IPS-15b (cell line): Measurements from ENCODE around the gene GLDC.

Source experiments
- H3K27me3 ChIP-seq: one replicate; pipeline ENCODE4 v1.6.1; 2013; ENCODE audit warnings: low read length; ENCODE audit not compliant: control insufficient read depth, insufficient read depth
- H3K36me3 ChIP-seq: one replicate; pipeline ENCODE4 v1.6.1; 2013; ENCODE audit warnings: low read length; ENCODE audit not compliant: control insufficient read depth, insufficient read depth
- H3K4me1 ChIP-seq: one replicate; pipeline ENCODE4 v1.6.1; 2013; ENCODE audit warnings: mild to moderate bottlenecking, low read length; ENCODE audit not compliant: control insufficient read depth, insufficient read depth
- H3K4me3 ChIP-seq: one replicate; pipeline ENCODE4 v1.5.1; 2013; ENCODE audit warnings: low read depth, low read length
- H3K9ac ChIP-seq: one replicate; pipeline ENCODE4 v1.6.1; 2013; ENCODE audit warnings: low read depth, mild to moderate bottlenecking, low read length
- H3K9me3 ChIP-seq: one replicate; pipeline ENCODE4 v1.6.1; 2013; ENCODE audit warnings: mild to moderate bottlenecking, low read length; ENCODE audit not compliant: control insufficient read depth, insufficient read depth

The GLDC gene

DNA sequence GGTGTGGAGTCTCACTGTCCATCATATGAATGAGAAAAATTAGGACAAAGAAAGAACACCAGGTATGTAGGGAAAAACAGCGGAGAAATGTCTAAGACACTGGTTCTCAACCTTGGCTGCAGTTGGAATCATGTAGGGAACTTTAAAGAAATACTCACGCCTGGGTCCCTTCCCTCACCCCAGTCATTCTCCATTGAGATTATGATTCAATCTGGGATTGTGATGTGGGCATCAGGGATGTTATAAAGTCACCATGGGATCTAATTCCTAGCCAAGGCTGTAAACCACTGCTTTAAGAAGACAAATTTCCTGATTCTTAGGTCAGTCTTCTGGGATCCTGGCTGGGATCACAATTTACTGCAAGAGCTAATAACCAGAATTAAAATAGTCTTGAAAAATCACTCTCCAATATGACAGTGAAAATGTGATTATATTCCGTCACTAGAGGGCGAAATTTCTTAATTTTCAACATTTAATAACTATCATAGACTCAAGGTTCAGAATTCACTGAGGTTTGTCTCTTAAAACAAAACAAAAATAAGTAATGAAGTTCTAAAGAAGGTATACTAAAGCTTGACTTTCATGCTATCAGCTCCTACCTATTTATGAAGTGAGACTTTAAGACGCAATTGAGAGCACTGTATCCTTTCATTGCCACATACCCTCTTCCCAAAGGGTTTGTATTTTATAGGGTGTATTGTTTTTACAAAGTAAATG is 60.5 kb downstream of the GLDC start:
- no peaks in the 10 kb centered on the region for H3K27me3 ChIP-seq
- peaks cover 6% of the 10 kb centered on the region for H3K36me3 ChIP-seq
- no peak overlapping the region for H3K4me3 ChIP-seq
- H3K9ac ChIP-seq, result no peak overlapping the region
- H3K4me1 ChIP-seq, result no peaks in the 10 kb centered on the region
- no peaks in the 10 kb centered on the region for H3K9me3 ChIP-seq

GRCh38 chr9:6581253-6581652 is 64.3 kb downstream of the GLDC start:
- Histone ChIP-seq H3K4me3 (no peak overlapping the region), H3K27me3 (no peaks in the 10 kb centered on the region), H3K36me3 (no peaks in the 10 kb centered on the region), H3K9me3 (no peaks in the 10 kb centered on the region), H3K9ac (no peak overlapping the region), H3K4me1 (no peaks in the 10 kb centered on the region)

GRCh38 chr9:6579613-6580012 is 65.9 kb downstream of the GLDC start:
- H3K9me3 ChIP-seq, result no peaks in the 10 kb centered on the region
- no peaks in the 10 kb centered on the region for H3K27me3 ChIP-seq
- no peak overlapping the region for H3K4me3 ChIP-seq
- no peaks in the 10 kb centered on the region for H3K36me3 ChIP-seq
- no peak overlapping the region for H3K9ac ChIP-seq
- peaks cover 3% of the 10 kb centered on the region for H3K4me1 ChIP-seq

- Histone ChIP-seq H3K27me3 (no peaks in the 10 kb centered on the region), H3K4me1 (peaks cover 3% of the 10 kb centered on the region), H3K4me3 (no peak overlapping the region)
These were observed 68.5 kb downstream of the GLDC start for GRCh38 chr9:6576987-6577386.

DNA sequence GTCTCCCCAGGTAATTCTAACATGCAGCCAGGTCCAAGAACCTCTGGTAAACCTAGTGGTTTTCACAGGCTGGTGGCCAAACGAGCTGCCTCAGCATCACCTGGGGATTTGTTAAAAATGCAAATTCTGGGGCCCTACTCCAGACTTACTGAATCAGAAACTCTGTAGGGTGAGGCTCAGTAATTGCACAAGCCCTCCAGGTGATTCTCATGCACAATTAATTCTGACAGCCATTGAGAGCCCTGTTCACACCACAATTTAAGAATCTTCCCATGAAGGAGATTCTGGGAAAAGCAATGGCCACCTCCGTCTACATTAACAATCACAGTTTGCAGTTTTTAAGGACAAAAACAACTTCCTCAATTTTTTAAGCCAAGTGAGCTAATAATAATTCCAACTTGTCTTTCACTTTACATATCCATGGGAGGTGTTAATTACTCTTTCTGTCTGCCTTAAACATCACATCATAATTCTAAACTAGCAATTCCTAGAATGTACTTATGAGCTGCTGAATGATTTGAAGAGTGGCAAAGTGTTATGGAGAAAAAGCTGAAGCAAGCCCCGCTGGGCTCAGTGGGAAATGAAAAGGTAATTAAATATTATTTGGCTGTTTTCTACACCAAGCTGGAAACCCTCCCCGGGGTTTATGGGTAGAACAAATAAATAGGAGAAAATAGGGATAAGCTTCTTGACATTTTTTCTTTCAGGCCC is 70.0 kb downstream of the GLDC start:
- no peak overlapping the region for H3K4me3 ChIP-seq
- H3K27me3 ChIP-seq, result no peaks in the 10 kb centered on the region

More at GRCh38 chr9:6576987-6577386, 68.5 kb downstream of the GLDC start:
- Histone ChIP-seq H3K9ac (no peak overlapping the region), H3K9me3 (no peaks in the 10 kb centered on the region), H3K36me3 (no peaks in the 10 kb centered on the region)

DNA sequence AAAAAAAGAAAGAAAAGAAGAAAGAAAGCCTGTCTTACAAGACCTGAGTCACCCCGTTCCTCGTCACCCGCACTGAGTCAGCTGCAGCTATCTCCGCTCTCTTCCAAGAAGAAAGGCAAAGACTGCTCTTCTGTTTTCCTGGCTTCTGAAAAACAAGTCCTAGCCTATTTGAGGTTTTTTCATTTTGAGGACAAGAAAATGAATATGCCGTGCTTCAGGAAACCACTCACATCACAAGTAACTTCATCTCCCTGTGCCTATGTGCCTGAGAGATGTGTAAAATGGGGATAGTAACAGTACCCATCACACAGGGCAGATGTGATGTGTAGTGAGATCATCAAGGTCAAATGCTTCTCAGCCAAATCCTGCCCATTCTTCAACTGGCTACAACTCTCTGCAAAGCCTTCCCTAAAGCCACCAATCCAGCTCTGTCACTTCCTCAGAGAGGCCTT is 78.4 kb downstream of the GLDC start:
- no peak overlapping the region for H3K9ac ChIP-seq
- no peak overlapping the region for H3K4me3 ChIP-seq
- no peaks in the 10 kb centered on the region for H3K27me3 ChIP-seq
- H3K36me3 ChIP-seq, result peaks cover 6% of the 10 kb centered on the region
- H3K4me1 ChIP-seq, result no peaks in the 10 kb centered on the region
- no peaks in the 10 kb centered on the region for H3K9me3 ChIP-seq

More for the DNA sequence above, 70.0 kb downstream of the GLDC start:
- Histone ChIP-seq H3K36me3 (no peaks in the 10 kb centered on the region), H3K9ac (no peak overlapping the region), H3K9me3 (no peaks in the 10 kb centered on the region), H3K4me1 (peaks cover 3% of the 10 kb centered on the region)

DNA sequence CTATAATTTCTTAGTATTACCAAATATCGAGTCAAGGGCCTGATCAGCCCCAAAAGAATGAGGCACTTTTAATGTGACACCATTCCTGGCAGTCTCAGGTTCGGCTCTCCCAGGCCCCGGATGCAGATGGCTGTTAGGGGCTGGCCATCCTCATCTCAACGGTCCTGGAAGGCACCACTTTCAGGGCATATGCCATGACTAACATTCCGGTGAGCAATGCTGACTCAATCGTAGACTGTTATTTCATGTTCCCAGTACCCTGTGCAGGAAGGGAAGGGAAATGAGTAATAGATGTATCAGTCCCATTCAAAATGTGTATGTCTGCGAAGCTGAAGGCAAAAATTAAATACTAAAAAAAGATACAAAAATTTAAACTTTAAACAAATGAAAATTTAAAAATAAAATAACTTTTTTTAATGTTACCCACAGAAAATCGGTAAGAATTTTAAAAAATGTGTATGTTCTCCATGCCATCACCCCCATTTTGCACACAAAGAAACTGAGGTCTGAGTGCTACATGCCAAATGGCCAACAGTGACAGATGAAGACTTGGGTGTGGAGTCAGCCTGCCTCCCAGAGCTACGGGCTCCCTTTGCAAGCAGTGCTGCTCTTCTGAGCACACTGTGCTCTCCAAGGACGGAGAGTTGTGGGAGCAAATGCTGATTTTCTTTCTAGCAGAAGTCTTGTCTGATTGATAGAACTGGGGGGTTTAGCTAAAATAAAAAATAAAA is 79.0 kb downstream of the GLDC start:
- Histone ChIP-seq H3K4me3 (no peak overlapping the region), H3K4me1 (no peaks in the 10 kb centered on the region), H3K9ac (no peak overlapping the region), H3K36me3 (peaks cover 6% of the 10 kb centered on the region), H3K27me3 (no peaks in the 10 kb centered on the region), H3K9me3 (no peaks in the 10 kb centered on the region)

DNA sequence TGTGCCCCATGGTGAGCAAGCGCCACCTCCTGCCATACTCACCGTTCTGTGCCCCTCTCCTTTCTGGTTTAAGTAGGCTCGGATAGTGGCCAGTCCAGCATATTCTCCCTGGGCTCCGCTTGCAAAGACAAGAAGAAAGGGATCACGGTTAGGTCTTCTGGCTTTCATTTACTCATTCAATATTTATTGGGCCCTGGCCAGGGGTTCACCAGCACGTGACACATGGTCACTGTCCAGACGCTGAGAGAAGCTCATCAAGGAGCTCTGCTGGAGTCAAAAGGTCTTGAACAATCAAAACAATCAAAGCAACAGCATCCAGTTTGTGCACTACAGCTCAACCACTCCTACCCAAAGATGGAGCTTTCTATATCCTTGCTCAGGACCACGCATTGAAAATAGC is 80.2 kb downstream of the GLDC start:
- Histone ChIP-seq H3K9ac (no peak overlapping the region), H3K27me3 (no peaks in the 10 kb centered on the region), H3K9me3 (no peaks in the 10 kb centered on the region)

GRCh38 chr9:6564868-6565267 is 80.7 kb downstream of the GLDC start:
- no peak overlapping the region for H3K4me3 ChIP-seq
- H3K9me3 ChIP-seq, result no peaks in the 10 kb centered on the region
- no peaks in the 10 kb centered on the region for H3K4me1 ChIP-seq
- no peak overlapping the region for H3K9ac ChIP-seq
- no peaks in the 10 kb centered on the region for H3K27me3 ChIP-seq
- peaks cover 6% of the 10 kb centered on the region for H3K36me3 ChIP-seq

More for the DNA sequence above, 80.2 kb downstream of the GLDC start:
- H3K4me1 ChIP-seq, result no peaks in the 10 kb centered on the region
- peaks cover 6% of the 10 kb centered on the region for H3K36me3 ChIP-seq
- H3K4me3 ChIP-seq, result no peak overlapping the region

- Histone ChIP-seq H3K36me3 (peaks cover 6% of the 10 kb centered on the region), H3K4me1 (no peaks in the 10 kb centered on the region), H3K27me3 (no peaks in the 10 kb centered on the region), H3K9me3 (no peaks in the 10 kb centered on the region), H3K9ac (no peak overlapping the region), H3K4me3 (no peak overlapping the region)
These were observed 81.2 kb downstream of the GLDC start for GRCh38 chr9:6564360-6564759.

DNA sequence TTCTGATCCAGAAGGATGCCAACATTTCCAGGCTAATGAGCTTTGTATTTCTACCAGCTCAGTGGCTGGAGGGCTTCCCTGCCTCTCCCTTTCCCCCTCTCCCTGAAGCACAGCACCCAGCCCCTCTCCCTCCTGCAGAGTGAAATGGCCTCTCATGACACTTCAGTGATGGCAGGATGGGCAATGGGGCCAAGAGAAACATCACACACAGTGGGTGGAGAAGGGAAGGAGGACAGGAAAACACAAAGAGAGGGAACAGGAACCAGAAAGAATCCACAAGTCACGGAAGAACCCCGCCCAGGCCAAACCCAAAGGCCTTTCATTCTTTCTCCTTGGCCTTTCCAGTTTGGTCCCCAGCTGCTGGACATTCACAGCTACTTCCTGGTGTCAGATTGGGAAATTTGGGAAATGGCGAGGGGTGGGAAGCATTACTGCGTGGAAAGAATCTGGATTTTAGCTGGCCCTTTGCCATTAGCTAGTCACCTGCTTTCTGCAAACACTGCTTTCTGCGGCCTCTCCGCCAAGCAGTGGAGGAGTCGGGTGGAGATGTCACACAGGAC is 82.6 kb downstream of the GLDC start:
- H3K36me3 ChIP-seq, result peaks cover 6% of the 10 kb centered on the region
- no peak overlapping the region for H3K4me3 ChIP-seq
- H3K4me1 ChIP-seq, result no peaks in the 10 kb centered on the region
- H3K27me3 ChIP-seq, result no peaks in the 10 kb centered on the region
- H3K9ac ChIP-seq, result no peak overlapping the region
- no peaks in the 10 kb centered on the region for H3K9me3 ChIP-seq
